ENCODE results near the gene CREB3L4. TPM values are rescaled to one million over a fixed set of nuclear protein-coding genes. Genes with fewer than 3 reads are reported as not detected.

CREB3L4 gene
- polyA plus RNA-seq, 1 donor (not counting 4 experiments of a cell fraction or from before 2014, with no cell fraction given): 6.0 TPM

DNA sequence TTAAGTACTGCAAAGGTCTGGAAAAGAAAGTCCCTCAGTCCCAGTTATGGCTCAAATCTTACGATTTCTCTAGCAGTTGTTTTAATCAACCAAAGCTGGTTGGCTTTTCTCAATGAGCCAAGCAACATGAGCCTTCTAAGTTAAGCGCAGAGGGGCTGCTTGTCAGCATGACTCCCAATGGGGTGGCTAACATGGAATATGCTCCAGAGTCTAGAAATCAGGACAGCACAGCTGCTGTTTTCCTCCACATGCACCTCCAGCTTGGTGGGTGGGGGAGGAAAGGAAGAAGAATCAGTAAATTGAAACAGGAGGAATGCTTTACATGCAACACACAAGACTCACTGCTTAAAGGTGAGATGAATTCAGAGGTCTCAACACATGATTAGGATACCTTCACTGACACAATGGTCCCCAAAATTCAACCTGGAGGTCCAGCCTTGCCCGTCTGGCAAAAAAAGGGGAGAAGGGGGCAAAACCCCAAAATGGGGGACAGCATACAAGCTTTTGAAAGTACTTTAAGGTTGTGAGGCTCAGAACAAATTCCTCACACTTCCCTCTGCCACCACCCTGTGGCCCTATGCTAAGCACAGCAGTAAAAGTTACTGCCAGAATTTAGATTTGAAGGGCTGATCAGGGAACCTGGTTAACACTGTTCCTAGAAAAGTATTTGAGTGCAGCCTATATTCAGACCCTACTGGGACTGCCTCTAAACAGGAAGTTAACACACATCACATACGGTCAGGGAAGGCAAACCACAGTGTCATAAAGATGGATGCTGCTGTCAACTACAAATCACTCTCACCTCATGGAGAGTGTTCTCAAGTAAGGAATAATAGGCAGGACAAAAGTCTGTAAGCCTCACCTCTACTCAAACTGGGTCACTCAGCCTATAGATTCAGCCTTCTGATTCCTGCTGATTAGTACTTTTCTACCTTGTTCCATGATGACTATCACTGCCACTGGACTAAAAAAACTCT, 47.5 kb upstream of the CREB3L4 start:
- Histone ChIP-seq H4K20me1 (ENCODE audit: control insufficient read depth, extremely low read depth, insufficient read depth, low read length) (peaks cover 10% of the 10 kb centered on the region), H3K9me3 (ENCODE audit: control insufficient read depth, low read depth, low read length) (no peaks in the 10 kb centered on the region), H3K79me2 (ENCODE audit: control insufficient read depth, insufficient read depth, low read length) (peaks cover 69% of the 10 kb centered on the region), H3K27me3 (ENCODE audit: control insufficient read depth, extremely low read depth, insufficient read depth, low read length) (no peaks in the 10 kb centered on the region), H3K4me3 (ENCODE audit: control insufficient read depth in 2 of 3, extremely low read depth in 1 of 3, insufficient read depth in 2 of 3, low read depth in 1 of 3, low read length in 3 of 3) (no peak overlapping the region), H3K9me1 (ENCODE audit: control insufficient read depth, extremely low read depth, insufficient read depth, low read length) (no peaks in the 10 kb centered on the region), H3K4me2 (ENCODE audit: control insufficient read depth, extremely low read depth, insufficient read depth, low read depth, low read length) (peak overlapping the region; percentile 93), H3K4me1 (ENCODE audit: control insufficient read depth, extremely low read depth, insufficient read depth, low read length) (peaks cover 22% of the 10 kb centered on the region), H3K36me3 (ENCODE audit: control insufficient read depth in 2 of 2, extremely low read depth in 1 of 2, insufficient read depth in 2 of 2, low read length in 2 of 2) (peaks cover 2 to 3% of the 10 kb centered on the region in 2 experiments), H2AFZ (ENCODE audit: control insufficient read depth, low read length) (no peak overlapping the region), H3K27ac (ENCODE audit: control insufficient read depth, insufficient read depth, low read length) (no peak overlapping the region), H3K9ac (ENCODE audit: control insufficient read depth, extremely low read depth, insufficient read depth, low read length) (no peak overlapping the region)
- TF ChIP-seq, protein P1, sequence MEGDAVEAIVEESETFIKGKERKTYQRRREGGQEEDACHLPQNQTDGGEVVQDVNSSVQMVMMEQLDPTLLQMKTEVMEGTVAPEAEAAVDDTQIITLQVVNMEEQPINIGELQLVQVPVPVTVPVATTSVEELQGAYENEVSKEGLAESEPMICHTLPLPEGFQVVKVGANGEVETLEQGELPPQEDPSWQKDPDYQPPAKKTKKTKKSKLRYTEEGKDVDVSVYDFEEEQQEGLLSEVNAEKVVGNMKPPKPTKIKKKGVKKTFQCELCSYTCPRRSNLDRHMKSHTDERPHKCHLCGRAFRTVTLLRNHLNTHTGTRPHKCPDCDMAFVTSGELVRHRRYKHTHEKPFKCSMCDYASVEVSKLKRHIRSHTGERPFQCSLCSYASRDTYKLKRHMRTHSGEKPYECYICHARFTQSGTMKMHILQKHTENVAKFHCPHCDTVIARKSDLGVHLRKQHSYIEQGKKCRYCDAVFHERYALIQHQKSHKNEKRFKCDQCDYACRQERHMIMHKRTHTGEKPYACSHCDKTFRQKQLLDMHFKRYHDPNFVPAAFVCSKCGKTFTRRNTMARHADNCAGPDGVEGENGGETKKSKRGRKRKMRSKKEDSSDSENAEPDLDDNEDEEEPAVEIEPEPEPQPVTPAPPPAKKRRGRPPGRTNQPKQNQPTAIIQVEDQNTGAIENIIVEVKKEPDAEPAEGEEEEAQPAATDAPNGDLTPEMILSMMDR (optimal IDR thresholded peaks at IDR 0.05 in 1 of 3, IDR thresholded peaks at IDR 0.05 in 1 of 3, conservative IDR thresholded peaks at IDR 0.05 in 1 of 3; ENCODE audit: extremely low read depth in 1 of 3, insufficient read depth in 2 of 3, low read length in 3 of 3): peak in 2 of 3 experiments; percentile 17 to 33
- TF ChIP-seq EZH2 (IDR thresholded peaks at IDR 0.05; ENCODE audit: low read length): no peak
- no peak for DNase-seq (ENCODE audit: low read depth, low spot score)
- dilution Hi-C loops (cut with MboI; ENCODE audit: extremely low pct_ligation_motif_present, low sequenced_read_pairs): no loop called here
- no peak for FAIRE-seq

DNA sequence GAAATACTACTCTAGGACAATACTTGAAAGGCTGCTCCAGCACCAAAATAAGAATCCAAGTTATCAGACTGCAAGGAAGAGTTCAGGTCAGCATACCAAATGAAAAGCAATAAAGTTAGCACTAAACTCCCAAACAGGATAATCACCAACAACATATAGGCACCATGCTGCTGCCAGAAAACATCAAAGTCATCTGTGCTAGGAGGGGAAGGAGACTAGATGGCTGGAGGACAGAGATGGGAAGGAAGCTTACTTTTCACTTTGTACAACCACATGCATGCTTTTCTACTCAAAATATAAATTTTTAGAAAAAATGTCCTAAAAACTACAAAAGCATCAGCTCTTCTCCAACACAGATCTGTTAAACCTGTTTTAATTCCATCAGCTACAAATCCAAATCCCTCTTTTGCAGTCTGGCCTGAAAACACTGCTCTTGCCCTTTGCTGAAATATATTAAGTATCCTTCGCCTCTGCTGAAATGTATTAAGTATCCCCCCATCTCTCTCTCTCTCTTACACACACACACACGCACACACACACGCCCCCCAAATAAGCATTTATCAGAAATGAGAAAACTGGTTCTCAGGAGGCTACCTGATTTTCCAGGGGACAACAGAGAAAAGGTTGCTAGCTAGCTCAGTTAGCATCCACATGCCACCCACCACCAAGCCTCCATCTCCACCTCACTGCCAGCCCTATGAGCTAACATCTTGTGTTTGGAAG, 46.5 kb upstream of the CREB3L4 start:
- H3K9ac ChIP-seq (ENCODE audit: control insufficient read depth, extremely low read depth, insufficient read depth, low read length): peak overlapping the region; percentile 85
- H3K4me2 ChIP-seq (ENCODE audit: control insufficient read depth, extremely low read depth, insufficient read depth, low read depth, low read length): peak overlapping the region; percentile 93
- TF ChIP-seq EZH2 (IDR thresholded peaks at IDR 0.05; ENCODE audit: low read length): no peak
- TF ChIP-seq, protein P1 (optimal IDR thresholded peaks at IDR 0.05 in 1 of 3, IDR thresholded peaks at IDR 0.05 in 1 of 3, conservative IDR thresholded peaks at IDR 0.05 in 1 of 3; ENCODE audit: extremely low read depth in 1 of 3, insufficient read depth in 2 of 3, low read length in 3 of 3): no peak
- H2AFZ ChIP-seq (ENCODE audit: control insufficient read depth, low read length): no peak overlapping the region
- peaks cover 10% of the 10 kb centered on the region for H4K20me1 ChIP-seq (ENCODE audit: control insufficient read depth, extremely low read depth, insufficient read depth, low read length)
- H3K27ac ChIP-seq (ENCODE audit: control insufficient read depth, insufficient read depth, low read length): peak overlapping the region; percentile 76
- H3K4me1 ChIP-seq (ENCODE audit: control insufficient read depth, extremely low read depth, insufficient read depth, low read length): peaks cover 22% of the 10 kb centered on the region
- H3K9me3 ChIP-seq (ENCODE audit: control insufficient read depth, low read depth, low read length): no peaks in the 10 kb centered on the region
- DNase-seq (ENCODE audit: low read depth, low spot score): no peak
- no peak for FAIRE-seq
- dilution Hi-C loops (cut with MboI; ENCODE audit: extremely low pct_ligation_motif_present, low sequenced_read_pairs): no loop called here
- H3K27me3 ChIP-seq (ENCODE audit: control insufficient read depth, extremely low read depth, insufficient read depth, low read length): no peaks in the 10 kb centered on the region
- H3K4me3 ChIP-seq (ENCODE audit: control insufficient read depth in 2 of 3, extremely low read depth in 1 of 3, insufficient read depth in 2 of 3, low read depth in 1 of 3, low read length in 3 of 3): peak overlapping the region; percentile 56 to 84 (median 78)
- no peaks in the 10 kb centered on the region for H3K9me1 ChIP-seq (ENCODE audit: control insufficient read depth, extremely low read depth, insufficient read depth, low read length)
- peaks cover 58% of the 10 kb centered on the region for H3K79me2 ChIP-seq (ENCODE audit: control insufficient read depth, insufficient read depth, low read length)
- peaks cover 2 to 3% of the 10 kb centered on the region in 2 experiments for H3K36me3 ChIP-seq (ENCODE audit: control insufficient read depth in 2 of 2, extremely low read depth in 1 of 2, insufficient read depth in 2 of 2, low read length in 2 of 2)
